ENCODE measurements around the gene FAM135A. TPM values are rescaled to one million over a fixed set of nuclear protein-coding genes. Genes with fewer than 3 reads are reported as not detected.
A peak's percentile ranks its signal among the peaks of the same experiment; 100 is the strongest.

FAM135A gene
- total and polyA plus RNA-seq, 9 of the 15 experiments (the other 6 are each of a cell fraction or from before 2014, with no cell fraction given), result 7.4 to 32.9 (median 19.2) TPM

- TF ChIP-seq ZFP30 (CRISPR knock-in tag; IDR thresholded peaks at IDR 0.05; ENCODE audit: borderline replicate concordance), result no peak
- no peak for TF ChIP-seq RBM15 (IDR thresholded peaks at IDR 0.05; ENCODE audit: insufficient read depth, low read length)
- TF ChIP-seq JUNB (CRISPR knock-in tag; conservative IDR thresholded peaks at IDR 0.05), result no peak
- TF ChIP-seq YBX1 (IDR thresholded peaks at IDR 0.05), result no peak
- TF ChIP-seq ATF7 (IDR thresholded peaks at IDR 0.05), result no peak
- TF ChIP-seq TEAD2 (tag; IDR thresholded peaks at IDR 0.05), result no peak
- no peak for TF ChIP-seq HNRNPK (IDR thresholded peaks at IDR 0.05; ENCODE audit: low read depth, low read length, poor library complexity, severe bottlenecking)
- TF ChIP-seq KLF16 (IDR thresholded peaks at IDR 0.05), result no peak
- TF ChIP-seq, protein P1, sequence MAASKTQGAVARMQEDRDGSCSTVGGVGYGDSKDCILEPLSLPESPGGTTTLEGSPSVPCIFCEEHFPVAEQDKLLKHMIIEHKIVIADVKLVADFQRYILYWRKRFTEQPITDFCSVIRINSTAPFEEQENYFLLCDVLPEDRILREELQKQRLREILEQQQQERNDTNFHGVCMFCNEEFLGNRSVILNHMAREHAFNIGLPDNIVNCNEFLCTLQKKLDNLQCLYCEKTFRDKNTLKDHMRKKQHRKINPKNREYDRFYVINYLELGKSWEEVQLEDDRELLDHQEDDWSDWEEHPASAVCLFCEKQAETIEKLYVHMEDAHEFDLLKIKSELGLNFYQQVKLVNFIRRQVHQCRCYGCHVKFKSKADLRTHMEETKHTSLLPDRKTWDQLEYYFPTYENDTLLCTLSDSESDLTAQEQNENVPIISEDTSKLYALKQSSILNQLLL (CRISPR knock-in tag; IDR thresholded peaks at IDR 0.05; ENCODE audit: borderline replicate concordance), result no peak
- no peak for TF ChIP-seq MCM3 (IDR thresholded peaks at IDR 0.05)
- TF ChIP-seq ZNF263 (CRISPR knock-in tag; IDR thresholded peaks at IDR 0.05; ENCODE audit: borderline replicate concordance), result peak; percentile 53; the same call in 1 of the 2 replicates
- TF ChIP-seq, protein P2, sequence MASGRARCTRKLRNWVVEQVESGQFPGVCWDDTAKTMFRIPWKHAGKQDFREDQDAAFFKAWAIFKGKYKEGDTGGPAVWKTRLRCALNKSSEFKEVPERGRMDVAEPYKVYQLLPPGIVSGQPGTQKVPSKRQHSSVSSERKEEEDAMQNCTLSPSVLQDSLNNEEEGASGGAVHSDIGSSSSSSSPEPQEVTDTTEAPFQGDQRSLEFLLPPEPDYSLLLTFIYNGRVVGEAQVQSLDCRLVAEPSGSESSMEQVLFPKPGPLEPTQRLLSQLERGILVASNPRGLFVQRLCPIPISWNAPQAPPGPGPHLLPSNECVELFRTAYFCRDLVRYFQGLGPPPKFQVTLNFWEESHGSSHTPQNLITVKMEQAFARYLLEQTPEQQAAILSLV (tag; IDR thresholded peaks at IDR 0.05), result no peak
- no peak for TF ChIP-seq ZNF134 (CRISPR knock-in tag; conservative IDR thresholded peaks at IDR 0.05)
- TF ChIP-seq, protein P3, sequence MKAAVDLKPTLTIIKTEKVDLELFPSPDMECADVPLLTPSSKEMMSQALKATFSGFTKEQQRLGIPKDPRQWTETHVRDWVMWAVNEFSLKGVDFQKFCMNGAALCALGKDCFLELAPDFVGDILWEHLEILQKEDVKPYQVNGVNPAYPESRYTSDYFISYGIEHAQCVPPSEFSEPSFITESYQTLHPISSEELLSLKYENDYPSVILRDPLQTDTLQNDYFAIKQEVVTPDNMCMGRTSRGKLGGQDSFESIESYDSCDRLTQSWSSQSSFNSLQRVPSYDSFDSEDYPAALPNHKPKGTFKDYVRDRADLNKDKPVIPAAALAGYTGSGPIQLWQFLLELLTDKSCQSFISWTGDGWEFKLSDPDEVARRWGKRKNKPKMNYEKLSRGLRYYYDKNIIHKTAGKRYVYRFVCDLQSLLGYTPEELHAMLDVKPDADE (conservative IDR thresholded peaks at IDR 0.05; ENCODE audit: control insufficient read depth, low read depth, low read length), result 0 out of 2 replicates have a peak, but pooled peaks have one; percentile 53
- TF ChIP-seq ADNP (tag; IDR thresholded peaks at IDR 0.05), result no peak
- peak; percentile 83 for TF ChIP-seq FOXP4 (CRISPR knock-in tag; IDR thresholded peaks at IDR 0.05; ENCODE audit: borderline replicate concordance)
- TF ChIP-seq, protein P4, sequence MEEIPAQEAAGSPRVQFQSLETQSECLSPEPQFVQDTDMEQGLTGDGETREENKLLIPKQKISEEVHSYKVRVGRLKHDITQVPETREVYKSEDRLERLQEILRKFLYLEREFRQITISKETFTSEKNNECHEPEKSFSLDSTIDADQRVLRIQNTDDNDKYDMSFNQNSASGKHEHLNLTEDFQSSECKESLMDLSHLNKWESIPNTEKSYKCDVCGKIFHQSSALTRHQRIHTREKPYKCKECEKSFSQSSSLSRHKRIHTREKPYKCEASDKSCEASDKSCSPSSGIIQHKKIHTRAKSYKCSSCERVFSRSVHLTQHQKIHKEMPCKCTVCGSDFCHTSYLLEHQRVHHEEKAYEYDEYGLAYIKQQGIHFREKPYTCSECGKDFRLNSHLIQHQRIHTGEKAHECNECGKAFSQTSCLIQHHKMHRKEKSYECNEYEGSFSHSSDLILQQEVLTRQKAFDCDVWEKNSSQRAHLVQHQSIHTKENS (CRISPR knock-in tag; IDR thresholded peaks at IDR 0.05), result no peak
- TF ChIP-seq CTBP1 (IDR thresholded peaks at IDR 0.05; ENCODE audit: borderline replicate concordance), result peak; percentile 41; the same call in 1 of the 2 replicates
- no peak for TF ChIP-seq ZNF436 (CRISPR knock-in tag; IDR thresholded peaks at IDR 0.05)
- TF ChIP-seq NEUROD1 (IDR thresholded peaks at IDR 0.05; ENCODE audit: borderline replicate concordance, low read depth, low read length, partially characterized antibody), result no peak
- TF ChIP-seq MITF (IDR thresholded peaks at IDR 0.05), result no peak
Observed at GRCh38 chr6:70566751-70567382, 153.6 kb downstream of the FAM135A start, which contains the start of gene SDHAF4 (continued).
